Stimulated activated CD8-positive, alpha-beta memory T cell treated with anti-CD3 and anti-CD28 coated beads, Interleukin-7, amount 100 ng/mL, for 48 hours (primary cell): ENCODE results near the gene VWA8.
"Not testable (repeated sequence)": the region's sequence is repeated elsewhere in the genome, so short reads cannot be mapped to it uniquely, and the experiment has no call there.

Experiments
- DNase-seq, 2 donors: peaks; one replicate each; pipeline ENCODE4 v3.0.0-alpha.2; 2020; ENCODE audit warnings: low read depth in 1 of 2; ENCODE audit errors: extremely low read depth in 1 of 2

VWA8 gene

DNA sequence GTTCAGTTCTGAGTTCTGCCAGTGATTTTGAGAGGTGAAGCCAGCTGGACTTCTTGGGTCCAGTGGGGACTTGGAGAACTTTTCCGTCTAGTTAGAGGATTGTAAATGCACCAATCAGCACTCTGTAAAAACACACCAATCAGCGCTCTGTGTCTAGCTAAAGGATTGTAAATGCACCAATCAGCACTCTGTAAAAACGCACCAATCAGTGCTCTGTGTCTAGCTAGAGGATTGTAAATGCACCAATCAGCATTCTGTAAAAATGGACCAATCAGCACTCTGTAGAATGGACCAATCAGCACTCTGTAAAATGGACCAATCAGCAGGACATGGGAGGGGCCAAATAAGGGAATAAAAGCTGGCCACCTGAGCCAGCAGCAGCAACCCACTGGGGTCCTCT is 418.1 kb downstream of the VWA8 start:
- DNase-seq: not testable (repeated sequence)

DNA sequence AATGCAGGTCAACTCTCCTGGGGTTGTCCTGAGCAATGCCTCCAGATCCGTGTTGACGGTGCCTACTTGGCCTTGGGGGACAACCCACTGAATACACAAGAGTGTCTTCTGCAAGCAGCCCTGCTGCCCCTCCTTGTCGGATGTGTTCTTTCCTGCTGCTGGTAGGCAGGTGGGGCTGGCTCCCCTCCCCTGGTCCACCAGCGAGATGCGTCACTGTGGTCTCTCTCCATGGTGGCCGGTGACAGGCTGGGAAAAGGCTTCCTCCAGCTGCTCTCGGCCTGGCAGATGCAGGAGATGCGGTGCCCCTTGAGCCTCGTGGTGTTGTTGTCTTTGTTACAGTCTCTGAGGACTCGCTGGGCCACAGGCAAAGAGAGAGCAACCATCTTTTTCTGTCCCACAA is 418.6 kb downstream of the VWA8 start:
- DNase-seq: no peak

DNA sequence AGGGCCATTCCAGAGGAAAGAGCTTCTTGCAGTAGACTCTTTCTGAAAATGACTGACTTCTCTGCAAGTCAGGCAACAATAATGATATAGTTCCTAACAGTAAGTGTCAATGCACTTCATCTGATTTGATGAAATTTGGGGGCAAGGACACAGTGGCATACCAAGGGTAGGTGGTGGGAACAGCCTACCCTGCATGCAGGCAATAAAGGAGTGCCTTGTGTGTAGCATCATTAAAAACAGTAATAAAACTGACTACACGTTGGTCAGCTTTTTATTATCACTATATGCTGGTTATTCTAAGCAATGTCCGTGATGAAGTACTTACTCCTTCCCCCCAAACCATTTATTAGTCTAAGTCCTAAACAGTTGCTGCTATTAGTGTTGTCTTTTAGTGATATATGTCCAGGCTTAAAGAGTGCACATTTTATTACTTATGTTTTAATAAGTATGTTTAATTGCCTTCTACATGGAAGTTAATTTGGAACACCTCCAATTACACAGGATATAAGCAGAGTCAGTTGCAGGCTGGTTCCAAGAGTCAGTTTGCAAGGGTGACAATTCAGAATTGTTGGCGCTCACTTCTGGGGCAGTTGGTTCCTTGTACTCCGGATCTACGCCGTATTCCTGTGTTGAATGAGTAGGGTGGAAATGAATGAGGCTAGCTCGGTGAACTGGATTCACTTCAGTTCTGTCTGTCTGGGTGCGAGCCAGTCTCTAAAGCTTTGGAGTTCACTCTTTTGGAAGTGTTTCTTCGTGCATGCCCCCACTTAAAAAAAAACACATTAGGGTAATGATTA is 419.6 kb downstream of the VWA8 start:
- no peak for DNase-seq

DNA sequence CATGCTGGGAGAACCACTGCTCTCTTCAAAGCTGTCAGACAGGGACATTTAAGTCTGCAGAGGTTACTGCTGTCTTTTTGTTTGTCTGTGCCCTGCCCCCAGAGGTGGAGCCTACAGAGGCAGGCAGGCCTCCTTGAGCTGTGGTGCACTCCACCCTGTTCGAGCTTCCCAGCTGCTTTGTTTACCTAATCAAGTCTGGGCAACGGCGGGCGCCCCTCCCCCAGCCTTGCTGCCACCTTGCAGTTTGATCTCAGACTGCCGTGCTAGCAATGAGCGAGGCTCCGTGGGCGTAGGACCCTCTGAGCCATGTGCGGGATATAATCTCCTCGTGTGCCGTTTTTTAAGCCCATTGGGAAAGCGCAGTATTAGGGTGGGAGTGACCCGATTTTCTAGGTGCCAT is 420.7 kb downstream of the VWA8 start:
- DNase-seq: not testable (repeated sequence)

DNA sequence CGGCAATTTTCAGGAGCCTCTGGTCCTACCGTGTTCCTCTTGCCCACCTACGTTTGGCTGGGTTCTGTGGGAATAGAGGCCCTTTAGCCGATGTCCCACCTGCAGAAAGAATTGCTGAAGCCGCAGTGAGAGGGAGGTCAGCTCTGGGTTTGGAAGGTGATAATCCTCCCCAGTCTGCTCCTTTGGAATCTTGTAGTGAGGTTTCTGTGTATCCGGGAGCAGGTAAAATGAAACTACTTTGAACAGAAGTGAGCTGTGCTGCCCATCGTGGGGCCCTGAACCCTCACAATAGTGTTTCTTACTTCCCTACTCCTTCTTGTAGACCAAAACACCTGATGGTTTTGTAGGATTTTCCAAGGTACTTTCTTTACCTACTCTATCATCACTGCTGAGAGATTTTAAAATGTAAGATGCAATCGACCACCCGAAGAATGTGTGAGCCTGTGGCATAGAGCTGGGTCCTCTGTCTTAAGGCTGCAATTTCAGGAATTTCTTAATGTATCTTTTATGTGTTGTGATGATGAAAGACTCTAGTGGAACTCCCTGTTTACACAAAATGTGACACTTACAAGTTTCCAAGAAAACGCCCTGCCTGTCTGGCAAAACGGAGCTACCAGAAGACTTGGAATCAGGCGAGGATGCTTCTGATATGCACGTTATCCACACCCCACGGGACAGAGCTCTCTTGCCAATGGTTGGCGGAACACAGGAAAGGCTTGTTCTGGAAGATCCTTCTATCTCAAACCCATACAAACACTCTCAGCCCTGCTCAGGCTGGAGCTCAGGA is 427.4 kb downstream of the VWA8 start:
- DNase-seq: no peak

DNA sequence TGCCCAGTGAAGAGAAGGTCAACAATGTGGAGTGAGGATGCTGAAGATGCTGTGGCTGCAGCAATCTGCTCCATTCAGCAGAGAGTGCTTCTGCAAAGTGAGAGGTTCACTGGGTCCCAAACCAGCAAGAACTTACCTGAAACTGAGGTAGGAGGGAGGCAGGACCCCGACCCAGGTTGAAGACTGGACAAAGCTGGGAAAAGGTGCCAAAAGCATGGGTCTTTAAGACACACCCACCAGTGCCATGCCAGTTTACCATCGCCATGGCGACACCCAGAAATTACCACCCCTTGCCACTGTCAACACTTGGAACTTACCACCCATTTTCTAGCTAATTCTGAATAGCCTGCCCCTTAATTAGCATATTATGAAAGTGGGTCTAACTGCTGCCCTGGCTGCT is 432.9 kb downstream of the VWA8 start:
- no peak for DNase-seq

DNA sequence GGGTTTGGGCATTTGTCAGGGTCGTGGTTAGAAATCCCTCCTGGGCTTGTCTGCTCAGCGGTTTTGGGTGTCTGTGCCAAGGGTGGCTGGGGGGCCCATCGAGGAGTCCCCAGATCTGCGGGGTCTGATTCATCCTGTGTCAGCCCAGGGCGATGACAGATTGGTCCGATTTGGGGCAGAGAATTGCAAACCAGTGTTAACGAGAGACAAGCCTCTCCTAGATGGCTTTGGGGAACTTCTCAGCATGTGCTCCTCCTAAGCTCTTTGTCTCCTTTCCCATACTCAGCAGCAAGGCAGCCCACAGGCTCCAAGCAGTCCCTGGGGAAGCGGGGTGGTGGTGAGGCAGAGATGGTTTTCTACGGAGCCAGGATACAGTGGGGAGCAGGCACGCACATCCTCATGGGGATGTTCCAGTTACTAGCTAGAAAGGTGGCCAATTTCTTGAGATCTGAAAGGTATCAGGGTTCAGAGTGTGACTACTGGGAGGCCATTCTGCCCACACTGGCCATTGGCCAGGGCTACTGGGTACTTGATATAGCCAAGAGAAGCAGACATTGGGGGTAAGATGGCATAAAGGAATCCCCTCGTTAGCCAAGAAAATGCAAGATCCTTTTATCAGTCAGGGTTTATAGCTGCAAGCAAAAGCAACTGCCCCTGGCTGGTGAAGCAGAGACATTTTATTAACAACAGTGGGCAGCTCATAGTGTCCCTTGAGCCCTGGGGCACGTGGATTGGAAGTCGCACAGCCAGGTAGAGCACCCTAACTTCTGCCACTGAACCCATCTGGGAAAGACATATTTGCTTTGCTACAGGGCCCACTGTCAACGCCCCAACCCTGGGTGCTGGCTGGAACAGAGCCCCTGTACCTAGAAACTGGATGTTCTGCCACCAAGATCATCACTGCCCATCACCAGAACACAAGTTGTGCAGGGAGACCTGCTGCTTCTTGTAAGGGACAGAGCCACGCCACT is 440.0 kb downstream of the VWA8 start:
- DNase-seq: no peak

DNA sequence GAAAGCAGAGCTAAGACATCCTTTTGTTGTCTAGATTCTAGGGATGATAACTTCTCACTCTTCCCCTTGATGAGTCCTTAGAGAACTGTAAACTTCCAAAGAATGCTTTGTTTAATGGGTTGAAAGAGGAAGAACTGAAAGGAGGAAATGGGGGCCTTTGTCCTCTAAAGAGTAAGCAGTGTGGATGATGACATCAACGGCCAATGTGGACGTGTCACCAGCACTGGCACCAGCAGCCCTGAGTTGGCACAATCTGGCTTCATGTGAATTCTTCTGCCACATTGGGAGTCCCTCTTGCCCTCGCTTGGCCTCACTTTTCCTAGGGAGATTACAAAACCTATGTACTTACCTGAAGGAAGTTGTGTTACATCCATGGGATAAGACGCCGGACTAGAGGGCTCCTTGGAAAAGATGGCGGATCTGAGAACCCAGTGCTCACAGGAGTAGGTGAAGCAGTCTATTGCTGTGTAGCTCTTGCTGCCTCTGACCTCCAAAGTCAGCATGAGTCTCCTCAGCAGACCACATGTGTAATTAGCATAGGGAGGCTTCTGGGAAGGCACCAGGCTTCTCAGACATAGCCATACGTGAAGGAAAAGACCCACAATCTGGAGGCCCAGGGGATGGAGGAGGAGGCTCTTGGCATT is 440.8 kb downstream of the VWA8 start:
- no peak for DNase-seq
